Kidney (tissue), 14 donors: ENCODE measurements around the gene RPS4Y2. TPM values are rescaled to one million over a fixed set of nuclear protein-coding genes. Genes with fewer than 3 reads are reported as not detected.

Source experiments
- DNase-seq, 5 donors: peaks; one replicate each; pipeline ENCODE4 v3.0.0-alpha.2; 2013 to 2020
- FAIRE-seq: peaks from 2 replicates; lab custom pipeline; 2012; peaks lifted over from hg19 to GRCh38; lab: Jason Lieb, UNC
- H3K27ac ChIP-seq, 2 donors: one replicate each; pipeline ENCODE4 v1.7.0; 2013; ENCODE audit warnings: low read depth in 2 of 2, low read length in 2 of 2, inconsistent platforms in 1 of 2
- H3K27me3 ChIP-seq: one replicate; pipeline ENCODE4 v1.7.1; 2013; ENCODE audit warnings: low read length, inconsistent platforms; ENCODE audit not compliant: control insufficient read depth, insufficient read depth
- H3K36me3 ChIP-seq, 3 donors: one replicate each; pipeline versions ENCODE4 v1.7.0 to v1.7.1; 2013; ENCODE audit warnings: low read length in 3 of 3, control low read depth in 1 of 3, inconsistent platforms in 1 of 3; ENCODE audit not compliant: insufficient read depth in 3 of 3, control insufficient read depth in 2 of 3
- H3K4me1 ChIP-seq, 3 donors: one replicate each; pipeline versions ENCODE4 v1.7.0 to v1.7.1; 2013; ENCODE audit warnings: low read length in 3 of 3, inconsistent platforms in 1 of 3, low read depth in 1 of 3; ENCODE audit not compliant: control insufficient read depth in 2 of 3, insufficient read depth in 2 of 3
- H3K4me3 ChIP-seq, 3 donors: one replicate each; pipeline versions ENCODE4 v1.7.0 to v1.8.1; 2013; ENCODE audit warnings: low read length in 3 of 3, control low read depth in 1 of 3, inconsistent platforms in 1 of 3
- H3K9ac ChIP-seq, 3 donors: one replicate each; pipeline versions ENCODE4 v1.7.0 to v1.7.1; 2013; ENCODE audit warnings: low read length in 3 of 3, control low read depth in 1 of 3, inconsistent platforms in 1 of 3
- H3K9me3 ChIP-seq, 3 donors: one replicate each; pipeline versions ENCODE4 v1.7.0 to v1.7.1; 2013; ENCODE audit warnings: low read length in 3 of 3, control low read depth in 1 of 3, inconsistent platforms in 1 of 3; ENCODE audit not compliant: control insufficient read depth in 2 of 3, insufficient read depth in 1 of 3
- intact Hi-C: fragments of 100-400 bp; cut with DNase I; formaldehyde crosslinking; loops from one replicate; pipeline ENCODE4 v1.11.1; 2022
- polyA plus RNA-seq: library from polyadenylated mRNA; stranded (reverse); fragments of 350-450 nt; fragmentation: Illumina TruSeq; extraction: RNeasy Lipid Tissue Mini Kit (QIAGEN cat#74804); gene quantifications from one replicate; pipeline ENCODE4 v1.2.3, GENCODE V29; 2014; ENCODE audit warnings: low read depth, low replicate concordance; ENCODE audit not compliant: insufficient read depth
- total RNA-seq: library from RNA; stranded (reverse); fragmentation: NEBNext Ultra II Directional; extraction: Animal tissue kit (Norgen Biotek cat#: 25700); gene quantifications from one replicate; pipeline ENCODE4 v1.2.1, GENCODE V29; 2021
- TF ChIP-seq, protein P1 (sequence below): IDR thresholded peaks from 3 replicates; pipeline ENCODE4 v1.5.1; 2012; ENCODE audit warnings: mild to moderate bottlenecking, moderate library complexity, borderline replicate concordance; ENCODE audit not compliant: insufficient read depth; ENCODE audit errors: extremely low read depth
- donor health status: control.
- donor health status: control.
- donor health status: control.
- donor health status: control.
- donor health status: control.
- donor health status: DM: yes; HTN: yes; CAD: no.
- donor health status: Normal renal cell carcinoma (clear cell type).

The RPS4Y2 gene
- total and polyA plus RNA-seq, 2 donors from 2014 or later: not detected

GRCh38 chrY:20776104-20776503, 20.2 kb downstream of the RPS4Y2 start:
- no peaks in the 10 kb centered on the region for H3K27me3 ChIP-seq
- H3K9me3 ChIP-seq: no peaks in the 10 kb centered on the region
- intact Hi-C loops: no loop called here
- H3K4me1 ChIP-seq: no peaks in the 10 kb centered on the region
- H3K4me3 ChIP-seq: no peak overlapping the region
- no peak overlapping the region for H3K27ac ChIP-seq
- H3K36me3 ChIP-seq: no peaks in the 10 kb centered on the region
- H3K9ac ChIP-seq: no peak overlapping the region
- DNase-seq (no peak), FAIRE-seq (no peak)
- TF ChIP-seq, protein P1, sequence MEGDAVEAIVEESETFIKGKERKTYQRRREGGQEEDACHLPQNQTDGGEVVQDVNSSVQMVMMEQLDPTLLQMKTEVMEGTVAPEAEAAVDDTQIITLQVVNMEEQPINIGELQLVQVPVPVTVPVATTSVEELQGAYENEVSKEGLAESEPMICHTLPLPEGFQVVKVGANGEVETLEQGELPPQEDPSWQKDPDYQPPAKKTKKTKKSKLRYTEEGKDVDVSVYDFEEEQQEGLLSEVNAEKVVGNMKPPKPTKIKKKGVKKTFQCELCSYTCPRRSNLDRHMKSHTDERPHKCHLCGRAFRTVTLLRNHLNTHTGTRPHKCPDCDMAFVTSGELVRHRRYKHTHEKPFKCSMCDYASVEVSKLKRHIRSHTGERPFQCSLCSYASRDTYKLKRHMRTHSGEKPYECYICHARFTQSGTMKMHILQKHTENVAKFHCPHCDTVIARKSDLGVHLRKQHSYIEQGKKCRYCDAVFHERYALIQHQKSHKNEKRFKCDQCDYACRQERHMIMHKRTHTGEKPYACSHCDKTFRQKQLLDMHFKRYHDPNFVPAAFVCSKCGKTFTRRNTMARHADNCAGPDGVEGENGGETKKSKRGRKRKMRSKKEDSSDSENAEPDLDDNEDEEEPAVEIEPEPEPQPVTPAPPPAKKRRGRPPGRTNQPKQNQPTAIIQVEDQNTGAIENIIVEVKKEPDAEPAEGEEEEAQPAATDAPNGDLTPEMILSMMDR: no peak

- FAIRE-seq (no peak), DNase-seq (no peak)
- Histone ChIP-seq H3K4me1 (no peaks in the 10 kb centered on the region), H3K27ac (no peak overlapping the region), H3K36me3 (no peaks in the 10 kb centered on the region), H3K9me3 (no peaks in the 10 kb centered on the region), H3K27me3 (no peaks in the 10 kb centered on the region), H3K4me3 (no peak overlapping the region), H3K9ac (no peak overlapping the region)
- TF ChIP-seq, protein P1: no peak
- intact Hi-C loops: no loop called here
Measured at GRCh38 chrY:20780104-20780654, 24.3 kb downstream of the RPS4Y2 start.

DNA sequence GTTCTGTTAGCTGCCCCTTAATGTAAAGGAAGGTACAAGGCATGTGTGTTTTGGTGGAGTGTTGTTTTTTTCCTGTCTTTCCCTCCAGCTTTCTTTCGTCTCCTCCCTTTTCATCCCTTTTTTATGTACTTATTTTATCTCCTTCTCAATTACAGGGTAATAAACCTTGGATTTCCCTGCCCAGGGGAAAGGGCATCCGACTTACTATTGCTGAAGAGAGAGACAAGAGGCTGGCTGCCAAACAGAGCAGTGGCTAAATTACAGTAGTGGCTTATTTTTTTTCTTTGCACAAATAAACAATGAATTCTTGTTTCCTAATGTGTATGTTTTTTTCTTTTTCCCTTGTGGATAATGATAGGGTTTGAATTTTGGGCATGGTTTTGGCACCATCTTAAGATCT, 24.9 kb downstream of the RPS4Y2 start:
- H3K36me3 ChIP-seq: no peaks in the 10 kb centered on the region
- no peaks in the 10 kb centered on the region for H3K27me3 ChIP-seq
- no peak for FAIRE-seq
- no peaks in the 10 kb centered on the region for H3K4me1 ChIP-seq
- TF ChIP-seq, protein P1: no peak
- DNase-seq: no peak
- intact Hi-C loops: no loop called here
- no peak overlapping the region for H3K27ac ChIP-seq
- no peak overlapping the region for H3K9ac ChIP-seq
- no peaks in the 10 kb centered on the region for H3K9me3 ChIP-seq
- H3K4me3 ChIP-seq: no peak overlapping the region

DNA sequence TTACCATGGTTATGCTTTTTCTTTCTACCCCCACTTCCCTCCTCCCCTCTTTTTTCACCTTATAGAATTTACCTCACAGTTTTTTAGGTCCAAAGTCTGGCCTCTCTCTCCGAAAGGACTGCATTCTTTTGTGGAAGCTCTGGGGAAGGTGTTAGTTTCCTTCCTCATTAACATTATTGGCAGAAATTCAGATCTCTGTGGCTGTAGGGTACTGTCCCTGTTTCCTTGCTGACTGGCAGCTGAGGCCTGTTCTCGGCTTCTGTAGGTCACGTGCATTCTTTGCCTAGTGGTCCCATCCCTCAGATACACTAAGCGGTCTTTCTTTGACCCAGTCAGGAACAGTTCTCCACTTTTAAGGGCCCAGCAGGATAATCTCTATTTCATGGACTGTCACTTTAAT, 25.5 kb downstream of the RPS4Y2 start:
- no peaks in the 10 kb centered on the region for H3K9me3 ChIP-seq
- no peak for FAIRE-seq
- TF ChIP-seq, protein P1: no peak

More for the DNA sequence above, 25.5 kb downstream of the RPS4Y2 start:
- no peaks in the 10 kb centered on the region for H3K36me3 ChIP-seq
- H3K4me1 ChIP-seq: no peaks in the 10 kb centered on the region
- intact Hi-C loops: no loop called here
- no peak overlapping the region for H3K4me3 ChIP-seq
- DNase-seq: no peak
- H3K27ac ChIP-seq: no peak overlapping the region
- H3K27me3 ChIP-seq: no peaks in the 10 kb centered on the region
- no peak overlapping the region for H3K9ac ChIP-seq
